ENCODE data around the gene PRDM16. TPM values are rescaled to one million over a fixed set of nuclear protein-coding genes. Genes with fewer than 3 reads are reported as not detected.

The PRDM16 gene
- polyA plus RNA-seq, 1 of the 3 experiments (the other 2 are of a cell fraction) = not detected

GRCh38 chr1:3163356-3163755 lies 94.4 kb downstream of the PRDM16 start:
- POLR2A ChIA-PET = no interaction called here
- Histone ChIP-seq H3K79me2 (ENCODE audit: insufficient read depth) (no peaks in the 10 kb centered on the region), H3K9me3 (no peaks in the 10 kb centered on the region), H3K4me3 (ENCODE audit: low read depth in 2 of 2, low read length in 1 of 2) (no peak overlapping the region), H3K4me2 (no peak overlapping the region), H3F3A (replicated peaks; ENCODE audit: insufficient read depth) (no peaks in the 10 kb centered on the region), H3K9me2 (no peaks in the 10 kb centered on the region), H3K27me3 (ENCODE audit: insufficient read depth) (no peaks in the 10 kb centered on the region), H3K27ac (ENCODE audit: low read depth in 2 of 2, low read length in 1 of 2) (no peak overlapping the region), H3K9ac (no peak overlapping the region), H4K20me1 (ENCODE audit: insufficient read depth) (no peaks in the 10 kb centered on the region), H3K36me3 (replicated peaks in 1 of 2; ENCODE audit: control insufficient read depth in 1 of 2, insufficient read depth in 2 of 2, low read length in 1 of 2) (no peaks in the 10 kb centered on the region), H3K4me1 (ENCODE audit: control insufficient read depth in 1 of 2, insufficient read depth in 2 of 2, low read depth in 1 of 2, low read length in 1 of 2) (no peaks in the 10 kb centered on the region), H2AFZ (ENCODE audit: low read depth) (no peak overlapping the region)
- CTCF ChIA-PET = no interaction called here
- DNase-seq = no peak
- 53% methylated on average over 7 of the region's 15 CpGs for WGBS (ENCODE audit: low lambda C conversion rate)
- TF ChIP-seq REST (IDR thresholded peaks at IDR 0.05; ENCODE audit: low read depth, low read length) = no peak
- TF ChIP-seq POLR2AphosphoS5 (IDR thresholded peaks at IDR 0.05; ENCODE audit: low read depth, low read length) = no peak

GRCh38 chr1:3164671-3165070 lies 95.7 kb downstream of the PRDM16 start:
- Histone ChIP-seq H2AFZ (ENCODE audit: low read depth) (no peak overlapping the region), H3K27me3 (ENCODE audit: insufficient read depth) (no peaks in the 10 kb centered on the region), H3K9ac (no peak overlapping the region), H3K9me2 (no peaks in the 10 kb centered on the region), H3K36me3 (replicated peaks in 1 of 2; ENCODE audit: control insufficient read depth in 1 of 2, insufficient read depth in 2 of 2, low read length in 1 of 2) (no peaks in the 10 kb centered on the region), H3F3A (replicated peaks; ENCODE audit: insufficient read depth) (no peaks in the 10 kb centered on the region), H3K9me3 (no peaks in the 10 kb centered on the region), H3K4me3 (ENCODE audit: low read depth in 2 of 2, low read length in 1 of 2) (no peak overlapping the region), H3K27ac (ENCODE audit: low read depth in 2 of 2, low read length in 1 of 2) (no peak overlapping the region), H3K4me1 (ENCODE audit: control insufficient read depth in 1 of 2, insufficient read depth in 2 of 2, low read depth in 1 of 2, low read length in 1 of 2) (no peaks in the 10 kb centered on the region), H3K79me2 (ENCODE audit: insufficient read depth) (no peaks in the 10 kb centered on the region), H3K4me2 (no peak overlapping the region), H4K20me1 (ENCODE audit: insufficient read depth) (no peaks in the 10 kb centered on the region)
- POLR2A ChIA-PET = no interaction called here
- no peak for DNase-seq
- CTCF ChIA-PET = no interaction called here
- WGBS (ENCODE audit: low lambda C conversion rate) = 82% methylated on average over 12 of the region's 21 CpGs
- TF ChIP-seq RAD21 (IDR thresholded peaks at IDR 0.05; ENCODE audit: low read length) (no peak), FOXJ3 (CRISPR knock-in tag; IDR thresholded peaks at IDR 0.05) (no peak), CTCF (IDR thresholded peaks at IDR 0.05) (no peak), MXI1 (IDR thresholded peaks at IDR 0.05; ENCODE audit: low read depth, low read length) (no peak), JUND (IDR thresholded peaks at IDR 0.05) (no peak), GABPA (IDR thresholded peaks at IDR 0.05; ENCODE audit: low read depth) (no peak), GATA2 (CRISPR knock-in tag; IDR thresholded peaks at IDR 0.05) (no peak), RXRA (IDR thresholded peaks at IDR 0.05; ENCODE audit: borderline replicate concordance, low read depth) (no peak), PBX3 (IDR thresholded peaks at IDR 0.05) (no peak), TCF12 (IDR thresholded peaks at IDR 0.05) (no peak), YY1 (IDR thresholded peaks at IDR 0.05; ENCODE audit: low read depth) (no peak), SMC3 (IDR thresholded peaks at IDR 0.05; ENCODE audit: low read depth, low read length) (no peak), SIN3A (IDR thresholded peaks at IDR 0.05; ENCODE audit: borderline replicate concordance, low read depth, low read length) (no peak), ZBTB33 (IDR thresholded peaks at IDR 0.05; ENCODE audit: borderline replicate concordance, low read depth) (no peak), NFIC (IDR thresholded peaks at IDR 0.05; ENCODE audit: borderline replicate concordance) (no peak), USF2 (IDR thresholded peaks at IDR 0.05; ENCODE audit: borderline replicate concordance, low read depth, low read length) (no peak), NRF1 (IDR thresholded peaks at IDR 0.05; ENCODE audit: low read depth, low read length) (no peak)

Measured in SK-N-SH (cell line).